Measurements from ENCODE around the gene GPR135. TPM values are rescaled to one million over a fixed set of nuclear protein-coding genes. Genes with fewer than 3 reads are reported as not detected.

Gene GPR135
- 2.1 and 2.3 TPM in 2 replicates for polyA plus RNA-seq (2012; rRNA removed)
- polyA plus RNA-seq (2012; cell fraction: cytosol; rRNA removed): 0.41 and 0.52 TPM in 2 replicates
- polyA plus RNA-seq (2012; cell fraction: nucleus; rRNA removed): 15.9 and 18.1 TPM in 2 replicates

- no peaks in the 10 kb centered on the region for H3K9me2 ChIP-seq
- H3K9ac ChIP-seq: peak within 1 kb of the TSS; percentile 15; the same call in 1 of the 2 replicates
- TF ChIP-seq FOXJ3 (CRISPR knock-in tag; IDR thresholded peaks at IDR 0.05) (0 out of 2 replicates have a peak, but pooled peaks have one; percentile 48), RCOR1 (IDR thresholded peaks at IDR 0.05; ENCODE audit: low read length) (no peak)
- 60% methylated on average over 18 of the region's 40 CpGs for whole genome bisulfite sequencing (ENCODE audit: low lambda C conversion rate)
- DNase-seq: no peak
- H3F3A ChIP-seq (replicated peaks; ENCODE audit: insufficient read depth): peaks cover 21% of the 10 kb centered on the region
- H3K27ac ChIP-seq (ENCODE audit: low read depth in 2 of 2, low read length in 1 of 2): peak within 1 kb of the TSS in 1 of 2 experiments; percentile 60; a peak in 2 of 4 replicates
- H3K27me3 ChIP-seq (ENCODE audit: insufficient read depth): no peaks in the 10 kb centered on the region
- H3K4me1 ChIP-seq (ENCODE audit: control insufficient read depth in 1 of 2, insufficient read depth in 2 of 2, low read depth in 1 of 2, low read length in 1 of 2): peaks cover 9 to 13% of the 10 kb centered on the region in 2 experiments; a peak in 3 of 4 replicates
- CTCF ChIA-PET: interaction anchor here (0.8 to 5.6 kb wide), 11 partner anchors 9 to 342 kb away, joined by 3 to 27 read pairs (median 4); partner anchors contain the start of genes CCDC175, JKAMP and L3HYPDH
- peak within 1 kb of the TSS; percentile 63 for H3K4me2 ChIP-seq
- no peaks in the 10 kb centered on the region for H4K20me1 ChIP-seq (ENCODE audit: insufficient read depth)
- H3K4me3 ChIP-seq (ENCODE audit: low read depth in 2 of 2, low read length in 1 of 2): peak within 1 kb of the TSS; percentile 37 to 51; a peak in 3 of 4 replicates
- POLR2A ChIA-PET: interaction anchor here (1.7 kb wide), 1 partner anchor 18 kb away, joined by 17 read pairs; the partner anchor contains the start of genes JKAMP and L3HYPDH
- peaks cover 44 to 54% of the 10 kb centered on the region in 2 experiments for H3K36me3 ChIP-seq (replicated peaks in 1 of 2; ENCODE audit: control insufficient read depth in 1 of 2, insufficient read depth in 2 of 2, low read length in 1 of 2)
- peaks cover 23% of the 10 kb centered on the region for H3K79me2 ChIP-seq (ENCODE audit: insufficient read depth)
- H3K9me3 ChIP-seq: no peaks in the 10 kb centered on the region
- no peak within 1 kb of the TSS; the same call in 1 of the 2 replicates for H2AFZ ChIP-seq (ENCODE audit: low read depth)
Measured at GRCh38 chr14:59465316-59466135, at the start of gene GPR135. TSS of gene GPR135 (minus strand) at chr14:59465380. CDS start at chr14:59465226, 154 bp downstream.

- Histone ChIP-seq H3K4me1 (ENCODE audit: control insufficient read depth in 1 of 2, insufficient read depth in 2 of 2, low read depth in 1 of 2, low read length in 1 of 2) (peaks cover 0 to 2% of the 10 kb centered on the region in 2 experiments; a peak in 1 of 4 replicates), H3K27ac (ENCODE audit: low read depth in 2 of 2, low read length in 1 of 2) (no peak overlapping the region), H3K79me2 (ENCODE audit: insufficient read depth) (no peaks in the 10 kb centered on the region), H3K36me3 (replicated peaks in 1 of 2; ENCODE audit: control insufficient read depth in 1 of 2, insufficient read depth in 2 of 2, low read length in 1 of 2) (no peaks in the 10 kb centered on the region), H3K9me2 (no peaks in the 10 kb centered on the region), H3K4me3 (ENCODE audit: low read depth in 2 of 2, low read length in 1 of 2) (no peak overlapping the region; a peak in 1 of 4 replicates), H3F3A (replicated peaks; ENCODE audit: insufficient read depth) (no peaks in the 10 kb centered on the region), H2AFZ (ENCODE audit: low read depth) (no peak overlapping the region), H3K4me2 (no peak overlapping the region), H3K27me3 (ENCODE audit: insufficient read depth) (no peaks in the 10 kb centered on the region; the same call in 1 of the 2 replicates), H3K9ac (no peak overlapping the region), H3K9me3 (no peaks in the 10 kb centered on the region), H4K20me1 (ENCODE audit: insufficient read depth) (no peaks in the 10 kb centered on the region)
- 61% methylated on average over 4 of the region's 4 CpGs for WGBS (ENCODE audit: low lambda C conversion rate)
- TF ChIP-seq CTCF (IDR thresholded peaks at IDR 0.05) (peak; percentile 58), SMC3 (IDR thresholded peaks at IDR 0.05; ENCODE audit: low read depth, low read length) (peak; percentile 51), ELF1 (IDR thresholded peaks at IDR 0.05) (no peak), RAD21 (IDR thresholded peaks at IDR 0.05; ENCODE audit: low read length) (peak; percentile 53), PBX3 (IDR thresholded peaks at IDR 0.05) (no peak)
- POLR2A ChIA-PET: no interaction called here
- DNase-seq: peak; percentile 61
- CTCF ChIA-PET: interaction anchor here (0.7 to 8.0 kb wide), 34 partner anchors 9 to 412 kb away, joined by 3 to 198 read pairs (median 4); partner anchors contain the start of genes CCDC175, JKAMP and L3HYPDH
Measured at GRCh38 chr14:59511916-59512575, 46.9 kb upstream of the GPR135 start.

Measured in SK-N-SH (cell line).